GM21576 (cell line): Measurements from ENCODE around the gene ACTL7A.
"Not testable (repeated sequence)": the region's sequence is repeated elsewhere in the genome, so short reads cannot be mapped to it uniquely, and the experiment has no call there.

Experiments used
- ATAC-seq: cut with Tn5 transposase; IDR thresholded peaks from one replicate; pipeline ENCODE4 v1.9.1; 2021; ENCODE audit warnings: mild to moderate bottlenecking, moderate library complexity; ENCODE audit not compliant: unreplicated experiment

Gene ACTL7A

GRCh38 chr9:108861997-108862396 is at the start of gene ACTL7A:
ACTL7A (plus strand) TSS chr9:108862266; CDS start chr9:108862323, 57 bp downstream.
- ATAC-seq: no peak

DNA sequence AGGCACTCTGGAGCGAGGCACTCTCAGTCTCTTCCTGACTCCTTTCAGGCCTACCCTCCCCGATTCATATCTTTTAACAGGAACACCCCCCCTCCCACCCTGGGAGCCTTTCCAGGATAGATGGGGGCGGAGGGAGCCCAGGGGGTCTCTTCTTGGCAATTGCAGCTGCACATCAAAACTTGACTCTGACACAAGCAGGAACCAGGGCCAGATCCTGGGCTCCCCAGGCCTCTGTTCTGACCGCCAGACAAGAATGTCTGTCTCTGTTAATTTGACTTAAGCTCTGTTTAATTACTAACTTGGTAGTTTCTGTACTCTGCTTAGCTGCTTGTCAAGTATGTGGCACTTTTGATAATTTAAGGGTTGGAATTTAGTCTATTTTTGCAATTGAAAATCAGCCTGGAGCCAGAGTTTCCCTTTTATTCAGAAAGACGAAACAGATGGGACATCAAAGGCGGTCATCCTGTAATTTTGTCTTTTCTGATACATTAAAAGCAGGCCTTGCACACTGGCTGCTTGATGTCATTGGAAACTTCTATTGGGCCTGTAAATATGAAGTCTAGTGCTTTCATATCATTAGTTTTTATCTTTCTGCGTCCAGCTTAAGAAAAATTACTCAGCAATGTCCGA is 49.6 kb upstream of the ACTL7A start:
- ATAC-seq: no peak

DNA sequence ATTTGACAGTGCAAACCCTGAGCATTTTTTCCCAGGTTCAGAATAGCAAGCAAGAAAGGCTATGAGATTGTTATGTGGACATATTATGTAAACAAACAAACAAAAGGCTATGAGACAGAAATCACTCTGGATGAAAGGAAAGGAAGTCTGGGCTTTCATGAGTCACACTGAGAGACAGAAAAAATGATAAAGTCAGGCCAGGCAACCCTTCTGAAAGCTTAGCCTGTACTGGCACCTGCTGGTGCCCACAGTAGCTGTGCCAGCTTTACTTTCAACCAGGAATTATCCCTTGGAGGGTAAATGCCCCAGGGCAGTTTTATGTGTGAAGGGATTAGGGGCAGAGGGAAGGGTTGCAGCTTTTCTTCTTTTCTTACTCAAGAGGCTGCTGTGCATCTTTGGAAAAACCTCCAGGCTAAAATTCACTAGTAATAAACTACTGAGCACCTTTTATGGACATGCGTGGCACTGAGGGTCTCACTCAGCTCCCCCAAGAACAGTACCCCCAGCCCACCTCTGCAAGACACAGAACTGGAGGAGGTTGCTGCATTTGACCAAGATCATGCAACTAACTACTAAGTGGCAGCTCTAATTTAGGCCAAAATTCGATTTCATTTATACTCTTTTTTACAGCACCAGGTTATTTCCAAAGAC is 48.0 kb upstream of the ACTL7A start:
- ATAC-seq: no peak

DNA sequence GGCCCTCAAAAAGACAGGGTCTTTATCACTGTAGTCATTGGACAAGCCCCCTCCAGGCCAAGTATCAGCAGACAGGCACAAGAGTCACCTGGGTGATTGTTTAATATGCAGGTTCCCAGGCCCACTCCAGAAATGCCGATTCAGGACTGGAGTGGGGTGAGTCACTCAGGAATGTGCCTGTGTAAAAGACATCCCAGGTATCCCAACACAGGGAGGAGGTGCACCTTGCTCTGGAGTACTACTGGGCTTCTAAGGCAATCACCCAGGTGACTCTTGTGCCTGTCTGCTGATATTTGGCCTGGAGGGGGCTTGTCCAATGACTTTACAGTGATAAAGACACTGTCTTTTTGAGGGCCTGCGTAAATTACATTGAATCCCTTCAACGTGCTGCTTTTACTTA is 46.9 kb upstream of the ACTL7A start:
- no peak for ATAC-seq

DNA sequence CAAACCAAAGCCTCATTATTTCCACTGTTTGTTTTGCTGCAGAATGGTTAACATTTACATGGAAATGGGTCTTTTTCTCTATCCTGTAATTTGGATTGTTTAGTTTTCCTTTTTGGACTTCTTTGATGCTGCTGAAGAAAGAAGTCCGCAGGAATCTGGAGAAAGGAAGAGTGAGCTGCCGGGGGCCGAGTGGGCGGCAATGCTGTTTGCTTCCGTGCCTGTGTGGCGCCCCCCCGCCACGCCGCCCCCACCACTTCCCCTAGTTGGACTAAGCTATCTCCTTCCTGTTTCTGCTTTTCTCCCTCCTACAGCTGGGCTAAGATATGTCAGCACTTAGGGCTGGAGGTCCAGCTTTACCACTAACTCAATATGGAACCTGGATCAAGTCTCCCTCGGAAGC is 46.0 kb upstream of the ACTL7A start:
- peak; percentile 70 for ATAC-seq

DNA sequence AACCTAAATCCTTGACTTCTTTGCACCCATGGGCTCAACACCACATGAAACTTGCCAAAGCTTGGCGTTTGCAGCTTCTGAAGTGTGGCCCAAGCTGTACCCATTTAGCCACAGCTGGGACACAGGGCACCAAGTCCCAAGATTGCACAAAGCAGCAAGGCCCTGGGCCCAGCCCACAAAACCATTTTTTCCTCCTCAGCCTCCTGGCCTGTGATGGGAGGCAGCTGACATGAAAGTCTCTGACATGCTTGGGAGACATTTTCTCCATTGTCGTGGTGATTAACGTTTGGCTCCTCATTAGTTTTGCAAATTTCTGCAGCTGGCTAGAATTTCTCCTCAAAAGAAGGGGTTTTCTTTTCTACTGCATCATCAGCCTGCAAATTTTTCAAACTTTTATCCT is 38.2 kb upstream of the ACTL7A start:
- no peak for ATAC-seq

DNA sequence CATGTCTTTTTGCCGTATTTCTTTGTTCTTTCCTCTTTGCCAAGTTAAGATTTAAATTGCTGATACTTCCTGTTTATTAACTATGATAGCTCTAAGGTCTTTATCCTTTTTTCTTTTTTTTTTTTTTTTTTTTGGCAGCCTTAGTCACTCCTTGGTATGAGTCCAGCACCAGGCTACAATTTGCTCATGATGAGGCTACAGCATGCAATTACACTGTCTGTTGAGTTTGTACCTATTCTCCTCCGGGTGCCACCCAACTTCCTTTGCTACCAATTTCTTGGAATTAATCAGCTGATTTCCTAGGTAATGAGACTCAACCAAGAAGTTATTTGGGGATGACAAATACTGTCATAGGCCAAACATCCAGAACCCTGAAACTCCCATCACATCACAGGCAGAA is 31.8 kb upstream of the ACTL7A start:
- no peak for ATAC-seq

DNA sequence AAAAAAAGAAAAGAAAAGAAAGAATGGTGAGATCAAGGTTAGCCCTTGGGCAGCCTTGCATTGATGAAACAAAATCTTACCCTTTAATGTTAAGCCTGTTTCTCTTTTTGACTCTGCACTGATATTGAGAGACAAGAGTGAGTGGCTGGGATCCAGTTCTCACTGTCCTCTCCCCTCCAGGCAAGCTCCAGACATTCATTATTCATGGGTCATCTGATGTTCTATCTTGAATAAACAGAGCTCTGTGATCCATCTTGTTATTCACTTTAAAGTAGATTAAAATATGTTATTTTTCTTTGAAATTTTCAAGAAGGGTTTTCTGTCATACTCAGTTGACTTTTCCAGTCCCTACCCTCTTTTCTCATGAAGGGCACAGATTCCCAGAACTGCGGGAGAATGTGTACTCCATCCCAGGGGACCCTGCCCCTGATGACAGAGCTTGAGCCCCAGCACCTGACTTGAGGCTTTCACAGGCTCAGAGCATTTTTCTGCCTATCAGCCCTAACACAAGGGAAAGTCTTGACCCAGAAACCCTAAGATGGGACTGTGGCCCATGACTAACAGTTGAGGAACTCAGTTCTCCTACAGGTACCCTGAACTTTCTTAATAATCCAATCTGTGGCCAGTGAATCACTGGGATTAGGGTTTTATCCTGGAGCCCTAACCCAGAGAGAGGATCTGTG is 30.4 kb upstream of the ACTL7A start:
- ATAC-seq: no peak

DNA sequence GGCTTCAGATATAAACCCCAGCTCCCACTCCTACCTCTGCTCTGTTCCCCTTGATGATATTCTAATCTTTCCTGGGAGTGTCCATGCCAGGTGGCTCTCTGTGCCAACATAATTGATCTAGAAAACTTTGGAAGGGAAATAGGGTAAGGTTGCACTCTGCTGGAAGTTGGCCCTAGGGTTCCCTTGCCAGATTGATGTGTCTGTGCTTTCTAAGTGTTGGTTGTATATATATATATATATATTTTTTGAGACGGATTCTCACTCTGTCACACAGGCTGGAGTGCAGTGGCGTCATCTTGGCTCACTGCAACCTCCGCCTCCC is 29.9 kb upstream of the ACTL7A start:
- ATAC-seq: no peak

GRCh38 chr9:108834959-108835665 is 27.0 kb upstream of the ACTL7A start:
- ATAC-seq: no peak

- no peak for ATAC-seq
Observed at GRCh38 chr9:108835831-108836230, 26.2 kb upstream of the ACTL7A start.

DNA sequence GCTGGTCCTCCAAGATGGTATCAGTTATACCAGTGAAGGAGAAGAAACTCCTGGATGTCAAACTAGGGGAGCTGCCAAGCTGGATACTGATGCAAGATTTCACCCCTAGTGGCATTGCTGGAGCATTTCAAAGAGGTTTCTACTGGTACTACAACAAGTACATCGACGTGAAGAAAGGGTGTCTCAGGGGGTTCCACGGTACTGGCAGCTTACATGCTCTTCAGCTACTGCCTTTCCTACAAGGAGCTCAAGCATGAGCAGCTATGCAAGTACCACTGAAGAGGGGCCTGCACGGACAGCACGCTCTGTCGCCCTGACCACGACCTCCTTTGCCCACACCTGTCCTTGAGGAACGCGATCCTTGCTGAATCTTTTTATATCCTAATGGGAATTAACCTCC is 25.7 kb upstream of the ACTL7A start:
- no peak for ATAC-seq

GRCh38 chr9:108836781-108837180 is 25.3 kb upstream of the ACTL7A start:
- no peak for ATAC-seq

- ATAC-seq: no peak
Observed at GRCh38 chr9:108837530-108837929, 24.5 kb upstream of the ACTL7A start.

DNA sequence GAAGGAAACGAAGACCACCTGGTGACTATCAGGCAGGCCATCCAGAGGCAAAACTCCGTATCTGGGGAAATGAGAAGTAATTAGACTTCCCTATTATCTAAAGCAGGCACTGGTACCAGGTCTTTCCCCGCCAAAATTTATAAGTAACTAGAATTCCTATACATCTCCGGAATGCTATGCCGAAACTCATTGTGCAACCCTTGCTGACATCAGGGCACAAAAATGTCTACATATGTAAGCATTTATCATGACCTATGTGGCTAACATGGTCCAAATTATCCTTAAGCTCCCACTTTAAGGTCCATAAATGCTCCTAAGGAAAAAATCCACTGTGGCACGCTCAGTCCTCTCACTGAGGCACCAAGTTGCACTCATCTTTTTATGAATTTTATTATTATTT is 24.0 kb upstream of the ACTL7A start:
- ATAC-seq: no peak

- ATAC-seq: not testable (repeated sequence)
Observed at GRCh38 chr9:108839561-108839960, 22.5 kb upstream of the ACTL7A start.

- no peak for ATAC-seq
Observed at GRCh38 chr9:108842610-108843295, 19.3 kb upstream of the ACTL7A start.

DNA sequence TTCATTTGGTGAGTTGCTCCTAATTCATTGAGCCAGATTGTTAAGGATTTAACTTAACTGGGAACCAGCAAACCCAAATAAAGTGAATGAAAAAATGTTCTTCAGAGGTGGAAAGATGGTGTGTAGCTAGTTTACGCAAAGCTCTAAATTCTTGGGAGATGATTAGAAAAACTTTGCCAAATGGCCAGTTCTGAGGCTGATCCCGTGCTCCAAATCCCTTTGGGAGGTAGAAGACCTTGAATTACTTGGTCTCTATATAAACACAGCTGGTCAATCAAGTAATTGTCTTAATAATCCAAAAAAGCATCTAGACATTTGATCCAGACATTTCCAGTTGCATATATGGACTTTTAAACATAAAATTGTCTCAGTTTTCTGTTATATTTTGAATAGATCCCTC is 17.7 kb upstream of the ACTL7A start:
- no peak for ATAC-seq

- no peak for ATAC-seq
Observed at GRCh38 chr9:108844856-108845255, 17.2 kb upstream of the ACTL7A start.

- ATAC-seq: no peak
Observed at GRCh38 chr9:108845507-108845906, 16.6 kb upstream of the ACTL7A start.

DNA sequence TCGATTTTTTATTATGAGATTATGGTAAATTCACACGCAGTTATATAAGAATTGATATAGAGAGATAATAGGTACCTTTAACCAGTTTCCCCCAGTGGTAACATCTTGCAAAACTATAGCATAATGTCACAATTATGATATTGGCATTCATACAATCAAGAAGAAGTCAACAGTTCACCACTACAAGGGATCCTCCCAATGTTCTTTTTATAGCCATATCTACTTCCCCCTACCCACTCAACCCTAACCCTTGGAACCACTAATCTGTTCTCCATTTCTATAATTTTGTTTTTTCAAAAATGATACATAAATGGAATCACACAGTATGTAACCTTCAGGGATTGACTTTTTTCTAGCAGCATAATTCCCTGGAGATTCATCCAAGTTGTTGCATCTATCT is 16.1 kb upstream of the ACTL7A start:
- no peak for ATAC-seq
